GM12873 (cell line): ENCODE results near the gene RRP7A.

Experiments
- CTCF ChIP-seq: IDR thresholded peaks from 2 replicates; pipeline ENCODE4 v1.5.1; 2012; ENCODE audit warnings: low read depth, mild to moderate bottlenecking, moderate library complexity, low read length, control low read depth; ENCODE audit not compliant: insufficient read depth; ENCODE audit errors: missing control alignments

The RRP7A gene

DNA sequence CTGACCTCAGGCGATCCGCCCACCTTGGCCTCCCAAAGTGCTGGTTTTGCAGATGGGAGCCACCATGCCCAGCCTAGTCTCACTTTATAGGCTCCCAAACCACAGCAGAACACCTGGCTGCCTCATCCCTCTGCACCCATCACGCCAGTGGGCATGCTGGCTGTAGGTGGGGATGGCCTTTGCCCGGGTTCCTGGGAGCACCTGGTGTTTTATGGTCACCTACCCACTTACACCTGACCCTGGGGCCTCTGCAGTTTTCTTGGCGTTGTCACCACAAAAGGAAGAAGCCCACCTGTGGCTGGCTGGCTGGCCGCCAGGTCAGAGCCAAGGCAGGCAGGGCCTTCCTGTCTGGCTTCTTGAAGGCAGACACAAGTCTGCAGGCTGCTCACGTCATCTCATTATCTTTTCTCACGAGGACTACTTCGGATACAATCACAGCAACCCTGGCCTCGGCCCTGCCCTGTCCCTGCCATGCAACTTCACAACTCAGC lies 8.2 kb downstream of the RRP7A start:
- TF ChIP-seq CTCF, result no peak

DNA sequence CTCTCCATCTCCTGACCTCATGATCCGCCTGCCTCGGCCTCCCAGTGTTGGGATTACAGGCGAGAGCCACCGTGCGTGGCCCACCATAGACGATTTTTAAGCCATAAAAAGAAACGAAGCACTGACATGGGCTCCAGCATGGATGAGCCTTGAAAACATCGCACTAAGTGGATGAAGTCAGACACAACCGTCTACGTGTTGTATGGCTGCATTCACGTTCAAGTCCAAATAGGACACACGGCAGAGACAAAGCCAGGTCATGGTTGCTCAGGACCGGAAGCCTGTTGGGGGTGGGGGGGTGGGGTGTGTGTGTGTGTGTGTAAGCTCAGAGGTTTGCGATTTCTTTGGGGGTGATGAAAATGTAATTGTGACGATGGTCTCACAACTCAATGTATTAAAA lies 10.0 kb downstream of the RRP7A start:
- TF ChIP-seq CTCF, result no peak

DNA sequence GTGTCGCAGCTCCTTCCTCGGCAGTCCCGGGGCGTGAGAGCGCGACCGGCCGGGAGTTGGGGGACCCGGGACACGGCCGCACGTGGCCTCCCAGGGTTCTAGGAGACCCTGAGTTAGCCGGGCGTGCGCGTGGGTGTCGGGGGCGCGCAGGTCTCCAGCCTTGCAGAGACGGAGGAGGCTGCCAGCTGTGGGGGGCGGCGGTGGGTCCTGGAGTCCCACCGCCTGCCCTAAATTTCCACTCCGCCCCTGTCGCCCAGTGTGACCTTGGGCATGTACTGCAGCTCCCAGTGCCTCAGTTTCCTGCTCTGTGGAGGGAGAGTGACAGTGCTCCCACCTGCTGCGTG lies 18.8 kb downstream of the RRP7A start:
- no peak for TF ChIP-seq CTCF

GRCh38 chr22:42500161-42500835 lies 19.3 kb downstream of the RRP7A start:
- TF ChIP-seq CTCF, result no peak

- TF ChIP-seq CTCF, result no peak
These were observed 26.2 kb downstream of the RRP7A start for GRCh38 chr22:42493393-42493792.

DNA sequence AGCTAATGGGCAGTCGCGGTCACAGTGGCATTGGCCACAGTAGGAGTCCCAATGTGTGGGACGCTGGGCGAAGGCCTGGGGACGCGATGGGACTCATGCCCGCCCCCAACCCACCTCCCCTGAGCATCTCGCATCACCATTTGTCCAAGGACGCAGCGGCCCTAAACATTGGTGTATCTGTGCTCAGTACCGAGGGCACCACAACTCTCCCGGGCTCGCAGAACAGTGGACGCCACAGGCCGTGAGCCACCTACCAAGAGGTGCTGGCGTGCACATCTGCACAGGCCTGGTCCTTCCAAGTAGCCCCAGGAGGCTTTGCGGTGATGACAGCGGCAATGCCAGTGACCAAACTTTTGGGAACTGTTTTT lies 27.3 kb downstream of the RRP7A start:
- no peak for TF ChIP-seq CTCF

GRCh38 chr22:42490243-42490832 lies 29.3 kb downstream of the RRP7A start:
- TF ChIP-seq CTCF, result no peak
